ENCODE data around the gene CCDC154.
"Not testable (repeated sequence)": the region's sequence is repeated elsewhere in the genome, so short reads cannot be mapped to it uniquely, and the experiment has no call there.

Gene CCDC154

DNA sequence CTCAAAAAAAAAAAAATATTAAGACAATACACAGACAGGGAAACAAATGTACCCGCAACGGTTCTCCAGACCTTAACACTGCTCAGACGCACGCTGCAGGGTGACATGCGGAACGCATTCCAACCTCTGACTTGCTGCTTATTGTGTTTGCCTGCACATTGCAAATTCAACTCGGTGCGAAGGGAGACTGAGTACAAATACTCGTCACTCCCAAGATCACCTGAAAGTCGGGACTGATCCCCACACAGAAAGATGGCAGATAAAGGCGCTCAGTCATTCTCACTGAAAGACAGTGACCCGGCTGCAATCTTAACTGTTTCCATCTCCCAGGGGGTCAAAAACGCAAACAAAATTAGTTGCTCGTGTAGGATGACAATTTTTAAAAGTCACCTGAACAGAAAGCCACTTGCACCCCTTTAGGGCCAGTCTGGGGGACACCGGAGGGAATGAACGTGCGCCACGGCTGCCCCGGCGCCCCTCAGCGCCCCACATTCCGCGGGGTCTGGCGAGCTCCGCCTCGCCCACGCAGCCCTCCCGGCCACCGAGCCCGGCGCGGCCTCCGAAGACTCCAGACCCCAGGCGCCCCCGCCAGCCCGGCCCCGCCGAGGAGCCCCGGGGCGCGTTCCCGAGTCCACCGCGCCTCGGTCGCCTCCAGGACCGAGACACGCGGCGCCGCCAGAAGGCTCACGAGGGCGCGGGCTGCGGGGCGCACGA lies 29.9 kb upstream of the CCDC154 start:
- peak overlapping the region; percentile 52 for H3K27ac ChIP-seq
- no peak for DNase-seq (ENCODE audit: low read depth, low spot score)

DNA sequence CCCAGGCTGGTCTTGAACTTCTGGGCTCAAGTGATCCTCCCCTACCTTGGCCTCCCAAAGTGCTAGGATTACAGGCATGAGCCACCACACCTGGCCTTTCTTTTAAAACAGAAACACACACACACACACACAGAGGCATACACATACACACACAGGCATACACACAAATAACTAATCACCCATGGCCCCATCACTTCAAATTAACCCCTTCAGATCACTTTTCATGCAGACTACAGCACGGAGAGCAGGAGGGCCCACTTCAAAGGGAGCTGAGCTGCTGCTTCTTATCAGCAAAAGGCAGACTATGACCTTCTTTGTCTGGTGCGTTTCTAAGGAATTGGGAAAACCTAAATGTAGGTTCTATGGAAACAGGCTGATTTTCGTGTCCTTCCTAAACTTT lies 28.6 kb upstream of the CCDC154 start:
- no peak overlapping the region for H3K27ac ChIP-seq
- no peak for DNase-seq (ENCODE audit: low read depth, low spot score)

DNA sequence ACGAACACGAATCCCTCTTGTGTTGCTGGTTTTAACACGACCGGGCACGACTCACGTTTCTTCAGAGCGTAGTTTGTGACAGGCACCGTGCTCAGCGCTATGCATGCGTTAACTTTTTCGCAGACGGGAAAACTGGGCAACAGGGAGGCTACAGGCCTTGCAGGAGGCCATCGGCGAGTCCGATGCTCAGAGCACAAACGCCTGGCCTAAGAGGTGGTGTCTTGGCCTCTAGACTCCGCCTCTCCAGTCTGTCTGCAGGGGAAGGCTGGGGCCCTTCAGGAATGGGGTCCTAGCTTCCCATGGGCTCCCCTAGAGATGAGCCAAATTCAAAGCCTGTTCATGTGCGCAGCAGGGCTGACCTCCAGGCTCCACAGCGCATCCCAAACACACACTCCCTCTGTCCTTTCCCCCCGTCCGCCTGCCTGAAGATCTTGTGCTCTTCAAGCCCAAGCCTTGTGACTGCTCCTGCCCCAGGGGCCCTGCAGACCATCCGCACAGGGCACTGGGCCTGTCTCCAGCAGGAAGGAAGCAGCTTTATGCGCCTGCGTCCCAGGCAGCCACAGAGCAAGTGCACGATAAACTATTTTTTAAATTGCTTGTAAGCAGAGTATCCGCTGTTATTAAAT lies 27.3 kb upstream of the CCDC154 start:
- no peak for DNase-seq (ENCODE audit: low read depth, low spot score)
- no peak overlapping the region for H3K27ac ChIP-seq

DNA sequence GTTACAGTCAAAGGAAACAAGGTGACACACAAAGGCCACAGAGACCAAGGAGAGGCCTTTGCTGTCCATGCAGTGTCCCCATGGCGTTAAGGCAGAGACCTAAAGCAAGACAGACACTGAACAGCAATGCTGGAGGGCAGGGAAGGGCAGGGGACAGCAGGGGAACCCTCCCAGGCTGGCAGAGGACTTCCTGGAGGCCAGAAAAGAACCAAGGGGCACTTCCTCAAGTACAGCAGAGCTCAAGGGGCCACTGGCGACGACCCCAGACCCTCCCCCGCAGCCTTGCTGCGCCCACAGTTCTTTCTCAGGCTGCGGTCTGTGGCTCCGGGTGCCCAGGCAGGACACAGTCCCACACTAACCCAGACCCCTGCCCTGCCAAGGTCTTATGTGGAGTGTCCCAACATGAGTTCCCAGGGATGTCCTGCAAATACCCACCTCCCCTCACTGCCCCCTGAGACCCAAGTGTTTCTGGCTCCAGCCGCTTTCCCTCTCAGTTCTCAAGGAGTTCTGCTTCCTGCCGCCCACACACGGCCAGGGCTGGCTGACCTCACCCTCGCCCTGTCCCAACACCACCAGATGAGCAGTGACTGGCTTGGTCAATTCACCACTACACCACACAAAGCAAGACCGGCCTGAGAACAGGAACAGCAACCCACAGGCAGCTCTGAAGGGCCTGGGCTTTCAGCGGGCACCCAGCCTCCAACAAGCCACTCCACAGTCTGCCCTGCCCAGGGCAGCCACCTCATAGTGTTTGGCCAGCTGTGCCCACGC lies 26.3 kb upstream of the CCDC154 start:
- no peak for DNase-seq (ENCODE audit: low read depth, low spot score)
- H3K27ac ChIP-seq, result no peak overlapping the region

DNA sequence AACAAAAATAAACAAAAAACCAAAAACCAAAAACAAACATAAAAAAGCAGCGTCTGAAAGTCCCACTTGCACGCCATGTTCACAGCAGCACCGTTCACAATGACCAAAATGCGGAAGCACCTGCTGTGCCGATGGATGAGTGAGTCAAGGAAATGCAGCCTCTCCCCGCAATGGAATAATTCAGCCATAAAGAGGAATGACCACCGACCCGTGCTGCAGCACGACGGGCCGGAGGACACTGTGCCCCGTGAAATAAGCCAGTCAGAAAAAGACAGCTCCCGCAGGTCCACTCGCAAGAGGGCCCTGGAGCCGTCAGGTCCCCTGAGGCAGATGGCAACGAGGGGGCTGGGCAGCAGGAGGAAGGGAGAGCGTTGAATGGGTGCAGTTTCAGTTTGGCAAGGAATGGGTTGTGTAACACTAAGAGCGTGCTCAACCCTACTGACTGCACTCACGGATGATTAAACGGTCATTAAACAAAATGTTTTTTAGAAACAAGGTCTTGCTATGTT lies 25.4 kb upstream of the CCDC154 start:
- H3K27ac ChIP-seq, result no peak overlapping the region
- no peak for DNase-seq (ENCODE audit: low read depth, low spot score)

DNA sequence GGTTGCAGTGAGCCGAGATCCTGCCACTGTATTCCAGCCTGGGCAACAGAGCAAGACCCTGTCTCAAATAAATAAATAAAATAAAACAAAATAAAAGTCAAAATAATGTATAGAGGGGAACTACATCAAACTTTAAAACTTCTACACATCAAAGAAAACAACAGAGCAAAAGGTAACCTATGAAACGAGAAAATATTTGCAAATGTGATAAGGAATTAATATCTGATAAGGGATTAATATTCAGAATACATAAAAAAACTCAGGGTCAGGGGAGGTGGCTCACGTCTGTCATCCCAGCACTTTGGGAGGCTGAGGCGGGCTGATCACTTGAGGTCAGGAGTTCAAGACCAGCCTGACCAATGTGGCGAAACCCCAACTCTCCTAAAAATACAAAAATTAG lies 24.8 kb upstream of the CCDC154 start:
- H3K27ac ChIP-seq, result not testable (repeated sequence)

DNA sequence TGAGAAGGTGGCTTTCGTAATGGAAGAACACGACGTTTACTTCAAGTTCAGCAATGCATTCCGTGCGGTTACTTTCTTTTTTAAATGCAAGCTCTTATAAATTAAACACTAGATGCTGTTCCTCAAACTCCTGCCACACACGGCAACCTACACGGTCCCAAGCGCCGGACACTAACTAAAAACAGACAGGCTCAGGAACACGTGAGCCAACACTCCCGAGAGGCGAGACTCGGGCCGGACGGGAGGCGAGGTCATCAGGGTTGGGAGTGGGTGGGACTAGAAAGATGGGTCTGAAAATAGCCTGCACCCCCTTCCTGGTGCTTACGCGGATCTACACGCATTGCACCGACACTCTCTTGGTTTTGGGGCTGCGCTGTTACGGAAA lies 24.1 kb upstream of the CCDC154 start:
- H3K27ac ChIP-seq, result no peak overlapping the region
- DNase-seq (ENCODE audit: low read depth, low spot score), result no peak

More for the DNA sequence above, 24.8 kb upstream of the CCDC154 start:
- DNase-seq (ENCODE audit: low read depth, low spot score), result not testable (repeated sequence)

DNA sequence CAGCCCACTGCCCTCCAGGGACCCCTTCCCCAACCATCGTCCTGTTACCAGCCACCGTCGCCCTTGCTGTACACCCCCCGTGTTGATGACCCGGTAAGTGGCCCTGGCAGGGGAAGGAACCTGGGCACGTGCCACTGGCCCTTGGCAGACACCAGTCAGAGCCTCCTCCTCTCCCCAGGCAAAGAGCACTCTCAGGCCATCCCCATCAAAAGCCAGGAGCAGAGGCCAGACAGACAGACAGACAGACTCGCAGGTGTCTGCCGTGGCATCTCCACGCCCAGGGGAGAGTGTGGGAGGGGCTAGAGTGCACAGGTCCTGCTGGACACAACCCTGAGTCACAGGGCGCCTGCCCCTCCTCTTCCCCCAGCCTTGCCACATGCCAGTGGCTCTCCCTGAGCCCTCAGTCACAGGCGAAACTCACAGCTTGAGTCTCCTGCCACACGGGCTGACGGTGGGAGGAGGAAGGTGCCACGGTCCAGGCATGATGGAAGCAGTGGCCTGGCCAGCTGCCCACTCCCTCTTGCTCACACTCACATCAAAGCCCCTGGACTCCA lies 22.7 kb upstream of the CCDC154 start:
- H3K27ac ChIP-seq, result no peak overlapping the region
- DNase-seq (ENCODE audit: low read depth, low spot score), result no peak

DNA sequence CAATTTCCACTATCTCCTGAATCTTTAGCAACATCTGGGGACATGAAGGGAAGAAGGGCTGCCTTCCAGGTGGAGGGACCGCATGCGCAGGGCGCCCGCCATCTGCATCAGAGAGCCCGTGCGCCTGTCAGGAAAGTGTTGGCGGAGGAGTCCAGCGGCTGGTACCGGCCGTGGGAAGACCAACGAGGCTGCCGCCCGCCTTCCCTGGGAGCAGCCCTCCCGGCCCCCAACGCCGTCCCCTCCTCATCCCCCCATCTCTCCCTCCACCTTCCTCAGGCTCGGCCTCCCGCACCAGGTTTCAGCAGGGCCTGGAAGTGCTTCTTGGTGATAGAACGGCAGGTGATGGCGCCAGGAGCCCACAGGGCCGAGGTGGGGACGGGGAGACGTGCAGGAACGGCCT lies 21.7 kb upstream of the CCDC154 start:
- H3K27ac ChIP-seq, result no peak overlapping the region
- DNase-seq (ENCODE audit: low read depth, low spot score), result no peak

DNA sequence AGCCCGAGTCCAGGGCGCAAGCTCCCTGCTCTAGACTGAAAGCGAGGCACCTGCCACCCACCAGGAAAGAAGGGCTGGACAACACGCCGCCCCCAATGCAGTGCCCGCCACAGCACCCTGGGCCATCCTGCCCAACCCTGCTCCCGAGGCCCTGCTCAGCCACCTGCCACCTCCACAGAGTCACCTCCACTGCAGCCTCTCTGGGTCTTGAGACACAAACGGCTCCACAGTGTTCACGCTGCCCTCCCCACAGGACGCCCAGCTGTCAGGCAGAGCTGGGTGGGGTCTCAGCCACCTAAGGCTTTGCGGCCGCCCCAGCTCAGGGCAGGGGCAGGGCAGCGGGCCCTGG lies 21.2 kb upstream of the CCDC154 start:
- H3K27ac ChIP-seq, result no peak overlapping the region
- no peak for DNase-seq (ENCODE audit: low read depth, low spot score)

DNA sequence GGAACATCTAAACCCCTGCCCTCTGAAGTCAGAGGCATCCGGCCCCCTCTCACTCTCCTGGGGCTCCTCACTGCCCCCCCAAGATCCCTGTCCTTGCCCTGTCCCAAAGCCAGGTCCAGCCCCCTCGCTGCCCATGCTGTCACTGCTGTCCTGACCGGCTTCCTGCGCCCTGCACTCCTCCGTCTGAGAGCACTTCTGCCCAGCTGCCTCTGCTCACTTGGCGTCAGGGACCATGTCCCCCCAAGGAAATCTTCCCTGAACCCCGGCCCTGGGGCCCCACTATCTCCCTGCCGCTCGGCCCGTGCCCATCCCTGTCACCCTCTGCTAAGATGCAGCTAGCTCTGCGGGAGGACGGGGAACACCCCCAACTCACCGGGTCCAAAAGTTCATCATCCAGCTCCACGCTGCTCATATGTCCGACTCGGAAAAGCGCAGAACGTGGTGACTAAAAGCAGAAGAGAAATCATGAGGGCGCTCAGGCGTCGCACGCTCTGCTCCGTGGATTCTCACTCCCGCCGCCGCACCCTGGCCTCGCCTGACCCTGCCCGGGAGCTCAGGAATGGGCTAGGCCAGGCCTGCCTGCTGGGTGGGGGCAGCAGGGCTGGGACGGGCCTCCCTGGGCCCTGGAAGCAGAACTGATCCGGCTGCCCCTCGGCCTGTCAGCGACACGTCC lies 20.7 kb upstream of the CCDC154 start:
- DNase-seq (ENCODE audit: low read depth, low spot score), result no peak
- H3K27ac ChIP-seq, result no peak overlapping the region

DNA sequence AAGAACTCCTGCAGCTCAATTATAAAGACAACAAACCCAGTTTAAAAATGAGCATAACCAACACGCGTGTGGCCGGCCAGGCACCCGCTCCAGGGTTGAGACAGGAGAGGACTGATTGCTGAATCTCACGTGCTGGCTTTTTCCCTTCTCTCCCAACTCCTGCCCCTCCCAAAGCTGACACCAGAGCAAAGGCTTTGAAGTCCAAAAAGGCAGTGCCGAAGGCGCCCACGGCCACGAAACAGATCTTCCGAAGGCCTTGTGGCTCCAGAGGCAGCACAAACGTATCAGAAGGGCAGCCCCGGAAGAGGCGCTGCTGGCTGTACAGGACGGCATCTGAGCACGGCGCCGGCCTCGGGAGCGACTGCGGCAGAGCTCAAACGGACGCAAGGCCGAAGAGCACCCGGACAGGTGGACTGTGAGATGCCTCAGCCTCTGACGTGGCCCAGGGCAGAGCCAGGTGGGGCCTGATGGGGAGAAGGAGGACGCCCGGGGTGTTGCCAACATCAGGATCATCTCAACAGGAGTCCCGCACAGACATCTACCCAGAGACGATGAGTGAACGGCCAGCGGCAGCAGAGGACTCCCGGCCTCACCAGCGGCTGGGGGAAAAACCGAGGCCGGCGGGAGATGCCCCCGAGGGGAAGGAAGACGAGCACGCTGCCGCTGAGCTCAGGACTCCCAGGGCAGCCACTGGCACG lies 20.0 kb upstream of the CCDC154 start:
- DNase-seq (ENCODE audit: low read depth, low spot score), result no peak
- H3K27ac ChIP-seq, result no peak overlapping the region

DNA sequence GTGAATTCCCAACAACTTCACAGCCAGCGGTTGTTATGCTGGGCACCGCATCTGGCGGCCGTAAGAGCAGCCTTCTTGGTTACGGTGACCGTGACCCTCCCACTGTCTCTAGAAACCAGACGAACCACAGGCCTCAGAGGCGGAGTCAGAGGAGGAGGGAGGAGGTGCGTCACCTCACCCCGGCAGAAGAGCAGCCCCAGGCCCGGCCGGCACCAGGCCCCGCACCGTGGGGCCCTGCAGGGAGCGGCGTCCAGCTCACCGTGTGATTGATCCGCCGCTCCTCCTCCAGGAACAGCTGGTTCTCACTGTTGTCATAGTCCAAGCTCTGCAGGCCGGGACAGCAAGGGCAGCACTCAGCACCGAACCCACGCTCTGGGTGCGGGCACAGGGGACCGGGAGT lies 16.8 kb upstream of the CCDC154 start:
- no peak for DNase-seq (ENCODE audit: low read depth, low spot score)
- no peak overlapping the region for H3K27ac ChIP-seq

DNA sequence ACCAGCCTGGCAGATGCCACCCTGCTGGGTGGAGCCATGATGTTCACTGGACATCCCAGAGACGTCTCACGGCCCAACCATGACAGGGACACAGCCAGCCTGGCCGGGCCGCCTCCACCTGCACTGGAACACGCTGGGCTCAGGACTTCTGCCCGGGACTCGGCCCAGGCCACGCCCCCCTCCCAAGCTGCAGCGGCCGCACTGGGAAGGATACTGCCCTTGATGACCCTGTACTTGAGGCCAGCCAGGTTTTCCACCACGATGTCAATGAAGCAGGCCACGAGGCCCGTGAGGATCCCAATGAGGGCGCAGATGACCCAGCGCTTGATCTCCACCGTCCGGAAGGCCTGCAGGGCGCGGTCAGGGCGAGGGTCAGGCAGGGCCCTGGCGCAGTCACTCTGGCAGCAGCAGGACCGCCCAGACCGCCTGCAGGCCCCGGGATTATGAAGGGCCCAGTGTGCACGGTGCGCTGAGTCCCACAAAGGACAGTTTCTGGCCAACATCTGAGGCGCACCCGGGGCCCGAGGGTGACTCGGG lies 16.3 kb upstream of the CCDC154 start:
- H3K27ac ChIP-seq, result no peak overlapping the region
- DNase-seq (ENCODE audit: low read depth, low spot score), result no peak

DNA sequence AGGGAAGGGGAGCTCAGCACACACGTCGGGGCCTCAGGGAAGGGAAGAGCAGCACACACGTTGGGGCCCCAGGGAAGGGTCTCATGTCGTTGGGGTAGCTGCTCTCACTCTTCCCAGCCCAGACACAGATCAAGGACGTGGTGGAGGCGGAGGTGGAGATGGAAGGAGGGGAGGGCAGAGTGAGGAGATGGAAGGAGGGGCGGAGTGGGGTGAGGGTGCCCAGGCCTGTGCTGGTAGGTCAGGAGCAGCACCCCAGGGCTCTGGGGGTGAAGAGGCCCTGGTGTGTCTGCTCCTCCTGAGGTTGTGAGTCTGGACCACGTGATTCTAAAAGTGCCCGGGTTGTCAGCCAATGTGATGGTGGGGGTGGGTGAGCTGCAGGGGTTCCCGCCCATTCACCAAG lies 15.6 kb upstream of the CCDC154 start:
- no peak for DNase-seq (ENCODE audit: low read depth, low spot score)
- no peak overlapping the region for H3K27ac ChIP-seq

DNA sequence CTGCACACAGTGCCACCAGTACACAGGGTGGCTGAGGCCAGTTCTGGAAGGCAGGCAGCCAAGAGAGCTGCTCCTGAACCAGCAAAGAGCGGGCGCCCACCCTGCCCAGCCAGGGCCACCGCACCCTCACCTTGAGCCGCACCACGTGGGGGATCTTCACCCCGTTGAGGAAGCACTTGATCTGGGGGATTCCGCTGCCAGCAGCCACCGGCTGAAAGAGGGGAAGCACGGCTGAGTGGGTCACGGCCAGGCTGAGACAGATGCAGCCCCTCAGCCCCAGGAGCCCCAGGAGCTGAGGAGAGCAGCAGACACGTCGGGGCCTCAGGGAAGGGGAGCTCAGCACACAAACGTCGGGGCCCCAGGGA lies 14.6 kb upstream of the CCDC154 start:
- no peak overlapping the region for H3K27ac ChIP-seq
- DNase-seq (ENCODE audit: low read depth, low spot score), result no peak

DNA sequence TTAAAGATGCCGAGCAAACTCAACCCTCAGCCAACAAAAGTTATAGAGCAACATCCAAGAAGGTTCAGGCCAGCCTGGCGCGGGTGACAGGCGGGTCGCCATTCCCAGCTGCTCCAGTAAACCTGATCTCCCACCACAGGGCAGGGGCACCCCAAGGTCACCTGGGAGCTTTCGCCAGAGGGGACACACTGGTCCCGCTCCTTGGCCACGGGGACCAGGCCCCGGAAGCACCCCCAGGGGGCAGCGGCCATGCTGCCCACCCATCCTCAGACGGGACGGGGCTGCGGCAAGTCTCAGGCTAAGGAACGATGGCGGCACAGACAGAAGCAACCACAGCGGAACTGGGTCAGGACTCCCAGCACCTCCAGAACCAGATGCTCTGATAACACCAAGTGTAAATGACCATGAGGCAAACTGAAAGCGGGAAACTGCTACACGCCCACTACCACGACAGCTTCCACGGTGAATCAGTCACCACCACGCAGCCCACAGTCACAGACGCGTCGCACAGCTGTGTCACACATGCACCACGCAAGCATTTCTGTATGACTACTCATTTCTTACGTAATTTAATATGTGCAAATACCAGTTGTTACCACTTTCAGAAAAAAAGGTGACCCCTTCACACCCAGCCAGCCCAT lies 14.1 kb upstream of the CCDC154 start:
- H3K27ac ChIP-seq, result no peak overlapping the region
- no peak for DNase-seq (ENCODE audit: low read depth, low spot score)

DNA sequence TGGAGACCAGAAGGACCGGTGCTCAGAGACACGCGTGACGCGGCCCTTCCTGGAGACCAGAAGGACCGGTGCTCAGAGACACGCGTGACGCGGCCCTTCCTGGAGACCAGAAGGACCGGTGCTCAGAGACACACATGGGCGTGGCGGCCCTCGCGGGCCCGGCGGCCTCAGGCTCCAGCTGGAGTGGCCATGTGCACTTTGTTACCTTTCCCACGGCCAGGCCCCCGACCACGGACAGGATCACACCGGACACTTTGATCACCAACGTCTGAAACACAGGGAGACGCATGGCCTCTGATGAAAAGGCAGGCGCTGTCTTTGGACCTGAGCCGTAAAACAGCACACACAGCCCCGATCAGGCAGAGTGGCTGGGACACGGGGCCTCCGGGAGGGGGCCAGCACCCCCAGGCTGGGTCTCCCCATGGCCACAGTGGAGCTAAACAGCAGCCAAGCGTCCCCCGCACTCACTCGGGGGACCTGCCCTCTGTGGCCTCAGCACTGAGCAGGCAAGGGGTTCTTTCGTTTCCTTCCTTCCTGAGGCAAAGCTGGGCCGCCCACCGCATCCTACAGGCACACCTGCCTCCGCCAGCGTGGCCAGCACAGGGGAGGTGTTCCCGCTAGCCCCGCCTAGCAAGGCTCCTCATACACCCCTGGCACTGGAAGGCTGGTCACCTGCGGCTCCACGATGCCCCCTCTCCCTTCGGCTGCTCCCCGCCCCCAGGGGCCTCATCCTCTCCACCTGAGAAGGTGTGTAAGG lies 13.3 kb upstream of the CCDC154 start:
- no peak overlapping the region for H3K27ac ChIP-seq
- no peak for DNase-seq (ENCODE audit: low read depth, low spot score)

DNA sequence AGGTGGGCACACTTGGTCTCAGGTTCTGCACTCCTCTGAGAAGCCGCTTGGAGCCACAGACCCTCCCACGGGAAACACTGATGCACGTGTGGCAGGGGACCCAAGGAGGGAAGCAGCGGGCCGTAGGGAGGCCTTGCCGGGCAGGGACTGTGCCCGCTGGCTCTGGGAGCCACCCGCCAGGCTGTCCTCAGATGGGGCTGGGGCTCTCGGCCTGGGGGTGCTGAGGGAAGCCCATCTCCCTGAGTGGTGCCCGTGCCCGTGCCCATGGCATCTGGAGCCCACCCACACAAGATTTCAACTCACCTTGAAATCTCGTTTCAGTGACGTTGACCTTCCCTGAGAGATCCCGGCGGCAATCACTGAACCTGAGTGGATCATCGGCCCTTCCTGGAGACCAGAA lies 12.6 kb upstream of the CCDC154 start:
- H3K27ac ChIP-seq, result no peak overlapping the region
- DNase-seq (ENCODE audit: low read depth, low spot score), result no peak
